Mesenchymal stem cell (in vitro differentiated cells and primary cell): Measurements from ENCODE around the gene FASTKD1.

ENCODE experiments used
- DNase-seq: peaks from one replicate; pipeline ENCODE4 v3.0.0-alpha.2; 2013
- H2AFZ ChIP-seq: one replicate; pipeline ENCODE4 v1.6.1; 2013; ENCODE audit warnings: low read depth, mild to moderate bottlenecking, control low read depth, inconsistent platforms, low read length, moderate library complexity
- H2AK5ac ChIP-seq: 2 replicates; pipeline ENCODE4 v1.6.1; 2013; ENCODE audit warnings: low read length, moderate library complexity, mild to moderate bottlenecking, inconsistent platforms; ENCODE audit not compliant: severe bottlenecking
- H2BK120ac ChIP-seq: one replicate; pipeline ENCODE4 v1.6.1; 2013; ENCODE audit warnings: low read depth, mild to moderate bottlenecking, inconsistent platforms, low read length, moderate library complexity
- H2BK12ac ChIP-seq, 2 experiments: one replicate each; pipeline ENCODE4 v1.6.1; 2013; ENCODE audit warnings: inconsistent platforms in 2 of 2, low read length in 2 of 2, mild to moderate bottlenecking in 2 of 2, moderate library complexity in 2 of 2, control low read depth in 1 of 2
- H2BK15ac ChIP-seq: one replicate; pipeline ENCODE4 v1.6.1; 2013; ENCODE audit warnings: mild to moderate bottlenecking, low read depth, inconsistent platforms; ENCODE audit not compliant: poor library complexity, severe bottlenecking
- H2BK5ac ChIP-seq: 2 replicates; pipeline ENCODE4 v1.6.1; 2013; ENCODE audit warnings: low read depth, mild to moderate bottlenecking, low read length, control low read depth, inconsistent platforms; ENCODE audit not compliant: poor library complexity, severe bottlenecking
- H3K14ac ChIP-seq, 2 experiments: one replicate each; pipeline ENCODE4 v1.6.1; 2013; ENCODE audit warnings: inconsistent platforms in 2 of 2, low read length in 2 of 2, control low read depth in 1 of 2, mild to moderate bottlenecking in 1 of 2, moderate library complexity in 1 of 2
- H3K18ac ChIP-seq, 2 experiments: one replicate each; pipeline ENCODE4 v1.6.1; 2013; ENCODE audit warnings: inconsistent platforms in 2 of 2, low read length in 2 of 2, control low read depth in 1 of 2, low read depth in 1 of 2, mild to moderate bottlenecking in 1 of 2
- H3K23ac ChIP-seq, 2 experiments: one replicate each; pipeline ENCODE4 v1.6.1; 2013; ENCODE audit warnings: inconsistent platforms in 2 of 2, low read length in 2 of 2, mild to moderate bottlenecking in 2 of 2, moderate library complexity in 2 of 2, control low read depth in 1 of 2
- H3K27ac ChIP-seq: 2 replicates; pipeline ENCODE4 v1.5.1; 2013; ENCODE audit warnings: mild to moderate bottlenecking, moderate library complexity, low read length, control low read depth, inconsistent platforms; ENCODE audit not compliant: poor library complexity, severe bottlenecking
- H3K27me3 ChIP-seq, 2 experiments: 2 replicates each; pipeline versions ENCODE4 v1.6.1 to v1.7.0; 2013; ENCODE audit warnings: low read length in 2 of 2, mild to moderate bottlenecking in 2 of 2, moderate library complexity in 2 of 2, control low read depth in 1 of 2, inconsistent platforms in 1 of 2; ENCODE audit not compliant: control insufficient read depth in 1 of 2, insufficient read depth in 1 of 2
- H3K36me3 ChIP-seq, 2 experiments: 2 replicates each; pipeline versions ENCODE4 v1.6.1 to v1.7.0; 2013; ENCODE audit warnings: low read length in 2 of 2, control low read depth in 1 of 2, inconsistent platforms in 1 of 2, low read depth in 1 of 2, mild to moderate bottlenecking in 1 of 2; ENCODE audit not compliant: insufficient read depth in 2 of 2, control insufficient read depth in 1 of 2
- H3K4ac ChIP-seq, 2 experiments: one replicate each; pipeline ENCODE4 v1.6.1; 2013; ENCODE audit warnings: inconsistent platforms in 2 of 2, low read length in 2 of 2, mild to moderate bottlenecking in 2 of 2, moderate library complexity in 2 of 2, control low read depth in 1 of 2, low read depth in 1 of 2
- H3K4me1 ChIP-seq: 2 replicates; pipeline ENCODE4 v1.6.1; 2013; ENCODE audit warnings: low read depth, low read length, control low read depth; ENCODE audit not compliant: control insufficient read depth, insufficient read depth
- H3K4me2 ChIP-seq: 2 replicates; pipeline ENCODE4 v1.6.1; 2013; ENCODE audit warnings: low read length, mild to moderate bottlenecking, inconsistent platforms; ENCODE audit not compliant: poor library complexity, severe bottlenecking
- H3K4me3 ChIP-seq, 2 experiments: 2 replicates each; pipeline versions ENCODE4 v1.5.1 to v1.7.0; 2013; ENCODE audit warnings: low read length in 2 of 2, mild to moderate bottlenecking in 2 of 2, control low read depth in 1 of 2, low read depth in 1 of 2; ENCODE audit not compliant: insufficient read depth in 1 of 2
- H3K79me1 ChIP-seq: replicated peaks from 2 replicates; pipeline ENCODE4 v1.6.1; 2013; ENCODE audit warnings: mild to moderate bottlenecking, control low read depth, low read length, inconsistent platforms; ENCODE audit not compliant: poor library complexity, severe bottlenecking
- H3K9ac ChIP-seq: 2 replicates; pipeline ENCODE4 v1.7.0; 2013; ENCODE audit warnings: mild to moderate bottlenecking, low read length, moderate library complexity
- H3K9me3 ChIP-seq: 2 replicates; pipeline ENCODE4 v1.7.0; 2013; ENCODE audit warnings: mild to moderate bottlenecking, low read length; ENCODE audit not compliant: control insufficient read depth
- H4K8ac ChIP-seq: one replicate; pipeline ENCODE4 v1.6.1; 2013; ENCODE audit warnings: inconsistent platforms, mild to moderate bottlenecking, low read length, moderate library complexity
- H4K91ac ChIP-seq: one replicate; pipeline ENCODE4 v1.6.1; 2013; ENCODE audit warnings: mild to moderate bottlenecking, low read length, inconsistent platforms
- WGBS: methylation state at CpG from one replicate; pipeline ENCODE4 v1.1.7; 2013; ENCODE audit warnings: mixed read lengths; 5-methylcytosine and 5-hydroxymethylcytosine counted together

FASTKD1 gene

DNA sequence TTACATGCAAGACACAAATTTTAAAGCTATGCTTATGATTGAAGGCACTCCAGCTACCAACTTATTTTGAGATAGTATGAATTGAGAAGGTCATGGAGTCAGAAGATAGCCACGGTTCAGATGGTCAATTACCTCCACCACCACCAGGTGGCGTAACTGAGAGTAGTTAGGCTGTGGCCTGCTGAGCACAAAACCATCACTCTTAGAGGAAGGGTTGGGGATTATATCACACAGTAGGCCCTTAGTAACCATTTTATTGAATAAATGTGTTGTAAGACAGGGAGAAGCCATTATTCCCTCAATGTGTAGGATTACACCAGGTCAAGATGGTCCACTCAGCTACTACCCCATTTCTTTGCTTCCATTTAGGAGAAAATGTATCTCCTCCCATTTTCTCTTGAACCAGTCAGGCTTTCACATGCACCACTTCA lies 45.4 kb downstream of the FASTKD1 start:
- Histone ChIP-seq H2AFZ (no peak overlapping the region), H2AK5ac (no peak overlapping the region), H2BK120ac (no peak overlapping the region), H2BK12ac (no peak overlapping the region), H3K14ac (no peak overlapping the region), H3K4ac (no peak overlapping the region), H3K27me3 (no peaks in the 10 kb centered on the region), H2BK5ac (no peak overlapping the region), H3K79me1 (no peaks in the 10 kb centered on the region), H4K8ac (no peak overlapping the region), H2BK15ac (no peak overlapping the region), H3K27ac (no peak overlapping the region), H3K4me1 (no peaks in the 10 kb centered on the region), H3K4me2 (no peak overlapping the region), H3K18ac (no peak overlapping the region), H3K23ac (no peak overlapping the region), H3K4me3 (no peak overlapping the region), H3K36me3 (peaks cover 0 to 33% of the 10 kb centered on the region in 2 experiments), H3K9ac (no peak overlapping the region), H3K9me3 (no peaks in the 10 kb centered on the region), H4K91ac (no peak overlapping the region)
- DNase-seq = peak; percentile 67
- no CpG with 5 or more reads among the region's 2 CpGs for WGBS

- Histone ChIP-seq H2AK5ac (no peak overlapping the region), H3K4me2 (no peak overlapping the region), H3K23ac (no peak overlapping the region), H3K36me3 (peaks cover 0 to 35% of the 10 kb centered on the region in 2 experiments), H2BK15ac (no peak overlapping the region), H3K27me3 (no peaks in the 10 kb centered on the region), H3K4me3 (no peak overlapping the region), H2BK5ac (no peak overlapping the region), H3K4me1 (no peaks in the 10 kb centered on the region), H3K18ac (no peak overlapping the region), H2BK120ac (no peak overlapping the region), H3K9me3 (no peaks in the 10 kb centered on the region), H3K27ac (no peak overlapping the region), H4K91ac (no peak overlapping the region), H4K8ac (no peak overlapping the region), H3K79me1 (no peaks in the 10 kb centered on the region), H3K9ac (no peak overlapping the region), H2BK12ac (no peak overlapping the region), H3K14ac (no peak overlapping the region), H2AFZ (no peak overlapping the region), H3K4ac (no peak overlapping the region)
- DNase-seq = no peak
These were observed 47.2 kb downstream of the FASTKD1 start for GRCh38 chr2:169526451-169526850.

- Histone ChIP-seq H3K27ac (no peak overlapping the region), H3K9me3 (no peaks in the 10 kb centered on the region), H2BK12ac (no peak overlapping the region), H2BK5ac (no peak overlapping the region), H3K18ac (no peak overlapping the region), H3K36me3 (peaks cover 0 to 32% of the 10 kb centered on the region in 2 experiments), H3K27me3 (no peaks in the 10 kb centered on the region), H3K4ac (no peak overlapping the region), H3K79me1 (no peaks in the 10 kb centered on the region), H3K9ac (no peak overlapping the region), H2BK15ac (no peak overlapping the region), H3K23ac (no peak overlapping the region), H2BK120ac (no peak overlapping the region), H3K4me2 (no peak overlapping the region), H3K4me3 (no peak overlapping the region), H2AK5ac (no peak overlapping the region), H3K14ac (no peak overlapping the region), H4K8ac (no peak overlapping the region), H3K4me1 (no peaks in the 10 kb centered on the region), H2AFZ (no peak overlapping the region), H4K91ac (no peak overlapping the region)
- 90% methylated on average over 2 of the region's 2 CpGs for WGBS
- no peak for DNase-seq
These were observed 48.2 kb downstream of the FASTKD1 start for GRCh38 chr2:169525434-169525833.

GRCh38 chr2:169523681-169524080 lies 50.0 kb downstream of the FASTKD1 start:
- no peaks in the 10 kb centered on the region for H3K9me3 ChIP-seq
- no peak for DNase-seq
- no peak overlapping the region for H2BK120ac ChIP-seq
- no peak overlapping the region for H3K4me2 ChIP-seq
- H2AK5ac ChIP-seq = no peak overlapping the region
- no peaks in the 10 kb centered on the region for H3K27me3 ChIP-seq
- H4K91ac ChIP-seq = no peak overlapping the region
- no peak overlapping the region for H4K8ac ChIP-seq
- H3K79me1 ChIP-seq = no peaks in the 10 kb centered on the region
- no peak overlapping the region for H2BK5ac ChIP-seq
- no peak overlapping the region for H3K4me3 ChIP-seq
- H3K23ac ChIP-seq = no peak overlapping the region
- WGBS = 83% methylated on average over 1 of the region's 5 CpGs
- H2BK15ac ChIP-seq = no peak overlapping the region
- no peak overlapping the region for H3K18ac ChIP-seq
- H3K36me3 ChIP-seq = peaks cover 0 to 17% of the 10 kb centered on the region in 2 experiments
- no peak overlapping the region for H3K27ac ChIP-seq
- no peak overlapping the region for H3K14ac ChIP-seq
- no peak overlapping the region for H2AFZ ChIP-seq
- H2BK12ac ChIP-seq = no peak overlapping the region
- no peak overlapping the region for H3K9ac ChIP-seq
- H3K4me1 ChIP-seq = no peaks in the 10 kb centered on the region
- no peak overlapping the region for H3K4ac ChIP-seq
